CD4-positive, alpha-beta T cell (primary cell): Measurements from ENCODE around the gene KIAA1671. TPM values are rescaled to one million over a fixed set of nuclear protein-coding genes. Genes with fewer than 3 reads are reported as not detected.

Experiments
- ATAC-seq: fragments of 200-7000 bp; cut with Tn5 transposase; one replicate; pipeline ENCODE4 v1.10.0; 2022; ENCODE audit warnings: mild to moderate bottlenecking; ENCODE audit not compliant: poor library complexity
- CTCF ChIA-PET: fragments of 350-600 bp; sonication (Branson Sonifier 250); formaldehyde crosslinking; loops from one replicate; lab custom pipeline; 2021; ENCODE audit warnings: antibody characterized with exemption, inconsistent platforms; lab: Charles Lee
- POLR2A ChIA-PET: fragments of 350-600 bp; sonication (Branson Sonifier 250); formaldehyde crosslinking; loops from one replicate; lab custom pipeline; 2021; ENCODE audit warnings: antibody characterized with exemption, inconsistent platforms; lab: Charles Lee
- DNase-seq, 14 experiments: peaks; one replicate each; pipeline ENCODE4 v3.0.0-alpha.2; 2013 to 2020; ENCODE audit warnings: mixed read lengths in 2 of 14
- H3K27ac ChIP-seq, 2 donors: one replicate each; pipeline versions ENCODE4 v1.5.1 to v1.7.0; 2013; ENCODE audit warnings: low read length in 2 of 2, low read depth in 1 of 2, mild to moderate bottlenecking in 1 of 2
- H3K27me3 ChIP-seq, 2 experiments: 1 replicate in 1 of 2; 2 replicates in 1 of 2; pipeline versions ENCODE4 v1.6.1 to v1.7.0; 2013; ENCODE audit warnings: low read length in 2 of 2, control low read depth in 1 of 2, mild to moderate bottlenecking in 1 of 2, moderate library complexity in 1 of 2; ENCODE audit not compliant: insufficient read depth in 2 of 2, control insufficient read depth in 1 of 2
- H3K36me3 ChIP-seq: one replicate; pipeline ENCODE4 v1.6.1; 2013; ENCODE audit warnings: low read length, control low read depth; ENCODE audit not compliant: insufficient read depth
- H3K4me1 ChIP-seq: one replicate; pipeline ENCODE4 v1.6.1; 2013; ENCODE audit warnings: low read length, control low read depth; ENCODE audit not compliant: insufficient read depth
- H3K4me3 ChIP-seq: one replicate; pipeline ENCODE4 v1.5.1; 2013; ENCODE audit warnings: mild to moderate bottlenecking, low read length, moderate library complexity
- H3K9me3 ChIP-seq, 2 experiments: 1 replicate in 1 of 2; 2 replicates in 1 of 2; pipeline versions ENCODE4 v1.6.1 to v1.7.0; 2013; ENCODE audit warnings: low read length in 2 of 2, mild to moderate bottlenecking in 2 of 2, control low read depth in 1 of 2, moderate library complexity in 1 of 2; ENCODE audit not compliant: control insufficient read depth in 1 of 2, insufficient read depth in 1 of 2
- H3K27ac Mint-ChIP-seq: one replicate; pipeline ENCODE4 v1.8.0; 2020; ENCODE audit warnings: mixed read lengths
- H3K27me3 Mint-ChIP-seq: one replicate; pipeline ENCODE4 v1.8.0; 2021; ENCODE audit warnings: mixed read lengths
- H3K36me3 Mint-ChIP-seq: one replicate; pipeline ENCODE4 v1.8.0; 2021; ENCODE audit warnings: low read depth, mixed read lengths
- H3K4me1 Mint-ChIP-seq: one replicate; pipeline ENCODE4 v1.8.0; 2021; ENCODE audit warnings: low read depth, mixed read lengths
- H3K4me3 Mint-ChIP-seq: one replicate; pipeline ENCODE4 v1.8.0; 2020; ENCODE audit warnings: mild to moderate bottlenecking, mixed read lengths
- H3K9me3 Mint-ChIP-seq: one replicate; pipeline ENCODE4 v1.8.0; 2020; ENCODE audit warnings: mixed read lengths
- intact Hi-C, 2 experiments: fragments of 100-400 bp; cut with DNase I in 1 of 2; cut with micrococcal nuclease in 1 of 2; formaldehyde crosslinking; loops; one replicate each; pipeline versions ENCODE4 v1.15.1 to v1.9.0; 2023 to 2025; cut with DNase I, micrococcal nuclease
- total RNA-seq, 174 experiments: library from RNA in 2 of 174; stranded (reverse) in 2 of 174; gene quantifications; one replicate each; pipeline ENCODE4 v1.2.3 and lab custom pipeline; 2021 to 2026
- TF ChIP-seq, protein P1 (sequence below): fragments of 200-600 bp; IDR thresholded peaks from one replicate; pipeline ENCODE4 v1.8.0; 2022; ENCODE audit warnings: antibody characterized with exemption, mild to moderate bottlenecking

The KIAA1671 gene
- total RNA-seq, 2 experiments from 2014 or later: 2.6 to 2.9 TPM

- Histone ChIP-seq H3K27me3 (peaks cover 31 to 37% of the 10 kb centered on the region in 2 experiments), H3K36me3 (no peaks in the 10 kb centered on the region), H3K4me3 (no peak overlapping the region), H3K9me3 (peaks cover 0 to 5% of the 10 kb centered on the region in 2 experiments), H3K27ac (no peak overlapping the region), H3K4me1 (peaks cover 20% of the 10 kb centered on the region)
- TF ChIP-seq, protein P1, sequence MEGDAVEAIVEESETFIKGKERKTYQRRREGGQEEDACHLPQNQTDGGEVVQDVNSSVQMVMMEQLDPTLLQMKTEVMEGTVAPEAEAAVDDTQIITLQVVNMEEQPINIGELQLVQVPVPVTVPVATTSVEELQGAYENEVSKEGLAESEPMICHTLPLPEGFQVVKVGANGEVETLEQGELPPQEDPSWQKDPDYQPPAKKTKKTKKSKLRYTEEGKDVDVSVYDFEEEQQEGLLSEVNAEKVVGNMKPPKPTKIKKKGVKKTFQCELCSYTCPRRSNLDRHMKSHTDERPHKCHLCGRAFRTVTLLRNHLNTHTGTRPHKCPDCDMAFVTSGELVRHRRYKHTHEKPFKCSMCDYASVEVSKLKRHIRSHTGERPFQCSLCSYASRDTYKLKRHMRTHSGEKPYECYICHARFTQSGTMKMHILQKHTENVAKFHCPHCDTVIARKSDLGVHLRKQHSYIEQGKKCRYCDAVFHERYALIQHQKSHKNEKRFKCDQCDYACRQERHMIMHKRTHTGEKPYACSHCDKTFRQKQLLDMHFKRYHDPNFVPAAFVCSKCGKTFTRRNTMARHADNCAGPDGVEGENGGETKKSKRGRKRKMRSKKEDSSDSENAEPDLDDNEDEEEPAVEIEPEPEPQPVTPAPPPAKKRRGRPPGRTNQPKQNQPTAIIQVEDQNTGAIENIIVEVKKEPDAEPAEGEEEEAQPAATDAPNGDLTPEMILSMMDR: no peak
- ChIA-PET POLR2A (no interaction called here), CTCF (interaction anchor here (1.9 kb wide), 1 partner anchor 99 kb away, joined by 11 read pairs; no protein-coding TSS in a partner anchor)
- Mint-ChIP-seq H3K9me3 (no peaks in the 10 kb centered on the region), H3K27ac (no peak overlapping the region), H3K4me1 (peaks cover 19% of the 10 kb centered on the region), H3K27me3 (peaks cover 82% of the 10 kb centered on the region), H3K4me3 (peak overlapping the region; percentile 34), H3K36me3 (no peaks in the 10 kb centered on the region)
- DNase-seq (no peak), ATAC-seq (no peak)
- intact Hi-C loops: loop anchor here in 1 of 2 experiments (5.0 kb wide), 1 partner anchor 222 kb away; no protein-coding TSS in a partner anchor
Measured at GRCh38 chr22:24950272-24950902, 2.1 kb upstream of the KIAA1671 start.

DNA sequence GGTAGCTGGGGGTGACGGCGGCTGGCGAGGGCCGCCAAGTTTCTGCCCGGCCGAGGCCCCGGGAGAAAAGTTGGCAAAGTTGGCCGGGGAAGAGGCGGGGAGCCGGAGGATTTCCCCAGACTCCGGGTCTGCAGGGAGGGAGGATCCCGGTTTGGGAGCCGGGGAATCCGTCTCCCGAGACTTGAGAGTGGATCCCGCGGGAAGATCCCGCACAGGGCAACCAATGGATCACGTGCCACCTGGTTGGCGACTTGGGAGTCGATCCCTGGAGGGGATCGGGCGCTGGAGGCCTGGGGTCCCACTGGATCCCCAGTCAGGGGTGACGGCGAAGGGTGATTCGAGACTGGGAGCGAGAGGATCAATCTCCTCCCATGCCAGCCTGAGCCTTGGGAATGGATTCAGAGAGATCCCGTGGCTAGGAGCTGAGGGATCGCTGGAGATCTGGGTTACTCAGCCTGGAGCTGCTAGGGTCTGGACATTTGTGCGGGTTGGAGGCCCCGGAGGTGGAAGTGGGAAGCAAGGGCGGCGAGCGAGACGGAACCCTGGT lies 394 bp downstream of the KIAA1671 start:
- H3K36me3 ChIP-seq: no peaks in the 10 kb centered on the region
- H3K4me1 Mint-ChIP-seq: peaks cover 19% of the 10 kb centered on the region
- peaks cover 0 to 5% of the 10 kb centered on the region in 2 experiments for H3K9me3 ChIP-seq
- TF ChIP-seq, protein P1: no peak
- peaks cover 27 to 36% of the 10 kb centered on the region in 2 experiments for H3K27me3 ChIP-seq
- peak overlapping the region; percentile 30 for H3K4me3 Mint-ChIP-seq
- H3K36me3 Mint-ChIP-seq: no peaks in the 10 kb centered on the region
- H3K4me1 ChIP-seq: peaks cover 20% of the 10 kb centered on the region
- peaks cover 69% of the 10 kb centered on the region for H3K27me3 Mint-ChIP-seq
- no peak overlapping the region for H3K27ac Mint-ChIP-seq
- DNase-seq (peak in 1 of 14 experiments; percentile 34), ATAC-seq (no peak)
- H3K4me3 ChIP-seq: peak overlapping the region; percentile 55
- no peaks in the 10 kb centered on the region for H3K9me3 Mint-ChIP-seq
- CTCF ChIA-PET: no interaction called here
- intact Hi-C loops: loop anchor here (1.0 to 5.0 kb wide), 2 partner anchors 95 to 219 kb away; no protein-coding TSS in a partner anchor
- POLR2A ChIA-PET: no interaction called here
- H3K27ac ChIP-seq: no peak overlapping the region

- H3K27ac ChIP-seq: no peak overlapping the region
- H3K9me3 Mint-ChIP-seq: no peaks in the 10 kb centered on the region
- DNase-seq (peak in 3 of 14 experiments; percentile 6 to 25 (median 12)), ATAC-seq (no peak)
- CTCF ChIA-PET: no interaction called here
- intact Hi-C loops: loop anchor here in 1 of 2 experiments (5.0 kb wide), 1 partner anchor 219 kb away; no protein-coding TSS in a partner anchor
- H3K27me3 ChIP-seq: peaks cover 27 to 30% of the 10 kb centered on the region in 2 experiments
- H3K4me3 Mint-ChIP-seq: peak overlapping the region; percentile 64
- TF ChIP-seq, protein P1: no peak
- no peak overlapping the region for H3K27ac Mint-ChIP-seq
- peaks cover 19% of the 10 kb centered on the region for H3K4me1 Mint-ChIP-seq
- no peak overlapping the region for H3K4me3 ChIP-seq
- peaks cover 20% of the 10 kb centered on the region for H3K4me1 ChIP-seq
- H3K27me3 Mint-ChIP-seq: peaks cover 63% of the 10 kb centered on the region
- H3K9me3 ChIP-seq: peaks cover 0 to 5% of the 10 kb centered on the region in 2 experiments
- POLR2A ChIA-PET: no interaction called here
- H3K36me3 Mint-ChIP-seq: no peaks in the 10 kb centered on the region
- no peaks in the 10 kb centered on the region for H3K36me3 ChIP-seq
Measured at GRCh38 chr22:24953384-24954113, 1.0 kb downstream of the KIAA1671 start.
